OCI-LY1 (cell line): Measurements from ENCODE around the gene UPK3BL1.
"Not testable (repeated sequence)": the region's sequence is repeated elsewhere in the genome, so short reads cannot be mapped to it uniquely, and the experiment has no call there.

Experiments
- EZH2 ChIP-seq: fragments of 200-600 bp; sonication (generic), shearing (Covaris generic); IDR thresholded peaks from 2 replicates; pipeline ENCODE4 v1.8.0; 2017; ENCODE audit warnings: borderline replicate concordance, mixed run types, mild to moderate bottlenecking, antibody characterized with exemption, low read length, moderate library complexity, mixed read lengths
- TF ChIP-seq, protein P1 (sequence below): fragments of 200-600 bp; sonication (generic), shearing (Covaris generic); IDR thresholded peaks from 2 replicates; pipeline ENCODE4 v1.5.1; 2017; ENCODE audit warnings: mild to moderate bottlenecking, antibody characterized with exemption, low read length, moderate library complexity, mixed read lengths

DNA sequence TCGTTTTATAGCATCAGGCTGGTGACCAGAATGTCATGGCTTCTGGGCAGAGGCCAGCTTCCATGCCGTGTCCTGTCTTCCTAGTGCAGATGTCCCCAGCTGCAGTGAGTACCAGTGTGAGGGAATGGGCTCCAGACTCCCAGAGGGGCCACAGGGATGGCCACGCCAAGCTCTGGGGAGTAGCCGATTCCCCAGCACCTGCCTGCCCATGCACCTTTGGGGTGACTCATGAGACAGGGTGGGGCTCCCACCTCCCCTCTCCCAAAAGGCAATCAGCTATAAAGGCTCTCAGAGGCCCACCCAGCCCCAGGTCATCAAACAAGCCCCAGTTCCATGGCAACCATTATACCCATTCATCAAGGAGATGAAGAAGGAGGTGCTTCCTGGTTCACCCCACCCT is 7.3 kb upstream of the UPK3BL1 start, which contains the start of gene SPDYE2B:
- TF ChIP-seq, protein P1, sequence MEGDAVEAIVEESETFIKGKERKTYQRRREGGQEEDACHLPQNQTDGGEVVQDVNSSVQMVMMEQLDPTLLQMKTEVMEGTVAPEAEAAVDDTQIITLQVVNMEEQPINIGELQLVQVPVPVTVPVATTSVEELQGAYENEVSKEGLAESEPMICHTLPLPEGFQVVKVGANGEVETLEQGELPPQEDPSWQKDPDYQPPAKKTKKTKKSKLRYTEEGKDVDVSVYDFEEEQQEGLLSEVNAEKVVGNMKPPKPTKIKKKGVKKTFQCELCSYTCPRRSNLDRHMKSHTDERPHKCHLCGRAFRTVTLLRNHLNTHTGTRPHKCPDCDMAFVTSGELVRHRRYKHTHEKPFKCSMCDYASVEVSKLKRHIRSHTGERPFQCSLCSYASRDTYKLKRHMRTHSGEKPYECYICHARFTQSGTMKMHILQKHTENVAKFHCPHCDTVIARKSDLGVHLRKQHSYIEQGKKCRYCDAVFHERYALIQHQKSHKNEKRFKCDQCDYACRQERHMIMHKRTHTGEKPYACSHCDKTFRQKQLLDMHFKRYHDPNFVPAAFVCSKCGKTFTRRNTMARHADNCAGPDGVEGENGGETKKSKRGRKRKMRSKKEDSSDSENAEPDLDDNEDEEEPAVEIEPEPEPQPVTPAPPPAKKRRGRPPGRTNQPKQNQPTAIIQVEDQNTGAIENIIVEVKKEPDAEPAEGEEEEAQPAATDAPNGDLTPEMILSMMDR: not testable (repeated sequence)
- not testable (repeated sequence) for TF ChIP-seq EZH2
